CD14-positive monocyte (primary cell): ENCODE measurements around the gene LEF1. TPM values are rescaled to one million over a fixed set of nuclear protein-coding genes. Genes with fewer than 3 reads are reported as not detected.

Source experiments
- DNase-seq, 3 donors: peaks; one replicate each; pipeline ENCODE4 v3.0.0-alpha.2; 2011 to 2022
- H2AFZ ChIP-seq: 2 replicates; pipeline ENCODE4 v1.6.0; 2012; ENCODE audit warnings: mild to moderate bottlenecking, low read depth, low read length, inconsistent platforms; ENCODE audit not compliant: insufficient read depth, poor library complexity, severe bottlenecking
- H3K27ac ChIP-seq, 2 donors: 1 replicate in 1 of 2; 2 replicates in 1 of 2; pipeline ENCODE4 v1.5.1; 2012 to 2013; ENCODE audit warnings: low read length in 2 of 2, control low read depth in 1 of 2, inconsistent platforms in 1 of 2, low read depth in 1 of 2, mild to moderate bottlenecking in 1 of 2
- H3K27me3 ChIP-seq, 2 donors: one replicate each; pipeline versions ENCODE4 v1.6.0 to v1.6.1; 2011 to 2013; ENCODE audit warnings: low read length in 2 of 2; ENCODE audit not compliant: control insufficient read depth in 2 of 2, insufficient read depth in 2 of 2
- H3K36me3 ChIP-seq, 2 donors: replicated peaks in 1 of 2; 1 replicate in 1 of 2; 2 replicates in 1 of 2; pipeline versions ENCODE4 v1.5.1 to v1.6.1; 2012 to 2013; ENCODE audit warnings: low read length in 2 of 2, control low read depth in 1 of 2, inconsistent platforms in 1 of 2, mild to moderate bottlenecking in 1 of 2; ENCODE audit not compliant: insufficient read depth in 2 of 2, control insufficient read depth in 1 of 2
- H3K4me1 ChIP-seq, 2 donors: 1 replicate in 1 of 2; 2 replicates in 1 of 2; pipeline versions ENCODE4 v1.5.1 to v1.6.1; 2012 to 2013; ENCODE audit warnings: low read length in 2 of 2, control low read depth in 1 of 2, inconsistent platforms in 1 of 2, mild to moderate bottlenecking in 1 of 2, moderate library complexity in 1 of 2; ENCODE audit not compliant: insufficient read depth in 2 of 2, control insufficient read depth in 1 of 2
- H3K4me2 ChIP-seq: replicated peaks from 2 replicates; pipeline ENCODE3; 2012; ENCODE audit warnings: low read length, moderate library complexity, mild to moderate bottlenecking; ENCODE audit not compliant: poor library complexity, severe bottlenecking; ENCODE audit errors: extremely low read depth
- H3K4me3 ChIP-seq, 3 experiments: fragments of 200-600 bp in 1 of 3; sonication (generic) in 1 of 3; replicated peaks in 1 of 3; 1 replicate in 2 of 3; 2 replicates in 1 of 3; pipeline ENCODE4 v1.5.1; 2011 to 2013; ENCODE audit warnings: low read length in 3 of 3, mild to moderate bottlenecking in 3 of 3, control low read depth in 2 of 3, low read depth in 2 of 3, inconsistent platforms in 1 of 3, moderate library complexity in 1 of 3
- H3K79me2 ChIP-seq: 2 replicates; pipeline ENCODE4 v1.6.0; 2012; ENCODE audit warnings: mild to moderate bottlenecking, control low read depth, inconsistent platforms, low read length, moderate library complexity; ENCODE audit not compliant: insufficient read depth
- H3K9ac ChIP-seq: 2 replicates; pipeline ENCODE4 v1.6.0; 2017; ENCODE audit warnings: low read length, mild to moderate bottlenecking; ENCODE audit not compliant: insufficient read depth, poor library complexity, severe bottlenecking
- H3K9me3 ChIP-seq, 2 donors: replicated peaks in 1 of 2; 1 replicate in 1 of 2; 2 replicates in 1 of 2; pipeline versions ENCODE4 v1.5.1 to v1.6.1; 2012 to 2013; ENCODE audit warnings: low read length in 2 of 2, control low read depth in 1 of 2; ENCODE audit not compliant: control insufficient read depth in 1 of 2, insufficient read depth in 1 of 2
- H4K20me1 ChIP-seq: 2 replicates; pipeline ENCODE4 v1.6.0; 2012; ENCODE audit warnings: mild to moderate bottlenecking, low read length, control low read depth, moderate library complexity; ENCODE audit not compliant: insufficient read depth
- H3K27ac Mint-ChIP-seq, 7 donors: one replicate each; pipeline ENCODE4 v1.8.0; 2020; ENCODE audit warnings: mild to moderate bottlenecking in 7 of 7, mixed read lengths in 7 of 7, moderate library complexity in 6 of 7, inconsistent platforms in 2 of 7
- H3K27me3 Mint-ChIP-seq, 3 donors: one replicate each; pipeline ENCODE4 v1.8.0; 2021 to 2022; ENCODE audit warnings: low read depth in 3 of 3, mild to moderate bottlenecking in 3 of 3, mixed read lengths in 3 of 3, moderate library complexity in 3 of 3, inconsistent platforms in 1 of 3
- H3K36me3 Mint-ChIP-seq, 2 donors: one replicate each; pipeline ENCODE4 v1.8.0; 2020; ENCODE audit warnings: mixed read lengths in 2 of 2, inconsistent platforms in 1 of 2, mild to moderate bottlenecking in 1 of 2
- H3K4me1 Mint-ChIP-seq: one replicate; pipeline ENCODE4 v1.8.0; 2020; ENCODE audit warnings: mild to moderate bottlenecking, mixed read lengths
- H3K4me3 Mint-ChIP-seq, 2 donors: one replicate each; pipeline ENCODE4 v1.8.0; 2020; ENCODE audit warnings: mild to moderate bottlenecking in 2 of 2, mixed read lengths in 2 of 2, moderate library complexity in 1 of 2
- H3K9me3 Mint-ChIP-seq, 7 donors: one replicate each; pipeline ENCODE4 v1.8.0; 2020 to 2022; ENCODE audit warnings: mixed read lengths in 7 of 7, mild to moderate bottlenecking in 6 of 7, moderate library complexity in 6 of 7, inconsistent platforms in 2 of 7
- CTCF ChIP-seq: fragments of 200-600 bp; IDR thresholded peaks from one replicate; pipeline ENCODE4 v1.8.0; 2022; ENCODE audit warnings: antibody characterized with exemption, mild to moderate bottlenecking
- WGBS: methylation state at CpG from one replicate; pipeline ENCODE4 v1.1.5; 2013; ENCODE audit warnings: missing lambda C conversion rate; ENCODE audit not compliant: insufficient coverage; 5-methylcytosine and 5-hydroxymethylcytosine counted together
- intact Hi-C, 2 donors: fragments of 100-400 bp; cut with micrococcal nuclease; formaldehyde crosslinking; loops; one replicate each; pipeline versions ENCODE4 v1.15.0 to v1.15.1; 2023
- polyA plus RNA-seq, 3 donors: library from polyadenylated mRNA; depleted of rRNA in 1 of 3; unstranded in 2 of 3; stranded (reverse) in 1 of 3; fragments of 300-500 nt in 2 of 3; fragments of >200 nt in 1 of 3; fragmentation: Illumina TruSeq in 2 of 3; gene quantifications; 1 replicate in 2 of 3; 2 replicates in 1 of 3; pipeline ENCODE4 v1.2.3, GENCODE V29; 2012 to 2021

Gene LEF1
- polyA plus RNA-seq, 3 donors: 0.29 to 1.3 (median 0.61) TPM

DNA sequence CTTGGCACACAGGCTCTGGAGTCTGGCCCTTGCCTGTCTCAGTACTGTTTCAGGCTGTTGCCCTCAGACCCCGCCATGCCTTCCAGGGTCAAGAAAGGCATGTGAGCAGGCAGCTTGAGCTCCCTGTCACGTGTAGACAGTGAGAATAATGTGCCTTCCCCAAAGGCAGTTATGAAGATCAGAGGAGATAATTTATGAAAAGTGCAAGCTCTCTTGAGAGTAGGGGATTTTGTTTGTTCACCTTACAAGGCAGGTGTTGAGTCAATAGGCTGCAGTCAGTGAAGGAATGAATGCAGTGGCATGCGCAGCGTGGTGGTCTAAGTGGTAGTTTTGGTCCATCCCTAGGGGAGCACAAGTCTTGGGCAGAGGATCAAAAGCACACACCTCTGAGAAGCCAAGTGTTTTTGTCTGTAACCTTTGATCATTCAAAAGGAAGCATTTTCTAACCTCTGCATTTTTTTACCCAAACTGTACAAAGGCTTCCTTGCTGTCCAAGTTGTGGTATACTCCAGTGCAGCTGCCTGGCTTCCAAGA is 164.7 kb downstream of the LEF1 start:
- no peak overlapping the region for H3K4me3 ChIP-seq
- Mint-ChIP-seq H3K36me3 (peaks cover 5 to 12% of the 10 kb centered on the region in 2 donors), H3K27me3 (no peaks in the 10 kb centered on the region), H3K27ac (no peak overlapping the region), H3K4me3 (no peak overlapping the region), H3K4me1 (peaks cover 10% of the 10 kb centered on the region), H3K9me3 (no peaks in the 10 kb centered on the region)
- no peak overlapping the region for H3K4me2 ChIP-seq
- no peak overlapping the region for H3K9ac ChIP-seq
- no peak overlapping the region for H3K27ac ChIP-seq
- no peak for DNase-seq
- no peak overlapping the region for H2AFZ ChIP-seq
- 87% methylated on average over 4 of the region's 4 CpGs for WGBS
- H3K36me3 ChIP-seq: no peaks in the 10 kb centered on the region
- no peak for TF ChIP-seq CTCF
- H4K20me1 ChIP-seq: no peaks in the 10 kb centered on the region
- H3K9me3 ChIP-seq: no peaks in the 10 kb centered on the region
- H3K79me2 ChIP-seq: no peaks in the 10 kb centered on the region
- H3K4me1 ChIP-seq: no peaks in the 10 kb centered on the region
- no peaks in the 10 kb centered on the region for H3K27me3 ChIP-seq
- intact Hi-C loops: no loop called here

GRCh38 chr4:108001540-108002135 is 167.1 kb downstream of the LEF1 start:
- no peak overlapping the region for H3K4me2 ChIP-seq
- H3K9me3 ChIP-seq: no peaks in the 10 kb centered on the region
- no peaks in the 10 kb centered on the region for H4K20me1 ChIP-seq
- no peaks in the 10 kb centered on the region for H3K79me2 ChIP-seq
- H2AFZ ChIP-seq: no peak overlapping the region
- Mint-ChIP-seq H3K4me1 (peaks cover 13% of the 10 kb centered on the region), H3K27me3 (peaks cover 0 to 2% (median 0%) of the 10 kb centered on the region in 3 donors), H3K4me3 (no peak overlapping the region), H3K36me3 (peaks cover 10 to 17% of the 10 kb centered on the region in 2 donors), H3K27ac (no peak overlapping the region), H3K9me3 (no peaks in the 10 kb centered on the region)
- H3K9ac ChIP-seq: no peak overlapping the region
- no peak overlapping the region for H3K27ac ChIP-seq
- DNase-seq: peak in 1 of 3 donors; percentile 27
- WGBS: no CpG with 5 or more reads among the region's 3 CpGs
- intact Hi-C loops: no loop called here
- no peaks in the 10 kb centered on the region for H3K27me3 ChIP-seq
- H3K36me3 ChIP-seq: no peaks in the 10 kb centered on the region
- no peak for TF ChIP-seq CTCF
- no peak overlapping the region for H3K4me3 ChIP-seq
- no peaks in the 10 kb centered on the region for H3K4me1 ChIP-seq
